IPS-20b (cell line): ENCODE data around the gene SNX18.

Experiments used
- H3K27ac ChIP-seq: one replicate; pipeline ENCODE4 v1.5.1; 2013; ENCODE audit warnings: low read length
- H3K27me3 ChIP-seq: 2 replicates; pipeline ENCODE4 v1.6.1; 2013; ENCODE audit warnings: mild to moderate bottlenecking, low read length, inconsistent platforms; ENCODE audit not compliant: insufficient read depth
- H3K36me3 ChIP-seq: 2 replicates; pipeline ENCODE4 v1.6.1; 2013; ENCODE audit warnings: low read depth, mild to moderate bottlenecking, inconsistent platforms, low read length, moderate library complexity; ENCODE audit not compliant: insufficient read depth
- H3K4me1 ChIP-seq: 2 replicates; pipeline ENCODE4 v1.6.1; 2013; ENCODE audit warnings: mild to moderate bottlenecking, control low read depth, inconsistent platforms, low read length, moderate library complexity; ENCODE audit not compliant: insufficient read depth
- H3K4me3 ChIP-seq: 2 replicates; pipeline ENCODE4 v1.5.1; 2013; ENCODE audit warnings: mild to moderate bottlenecking, low read length, inconsistent platforms
- H3K9ac ChIP-seq: 2 replicates; pipeline ENCODE4 v1.6.1; 2013; ENCODE audit warnings: low read depth, mild to moderate bottlenecking, inconsistent platforms, low read length, moderate library complexity
- H3K9me3 ChIP-seq: 2 replicates; pipeline ENCODE4 v1.6.1; 2013; ENCODE audit warnings: mild to moderate bottlenecking, low read depth, low read length, inconsistent platforms; ENCODE audit not compliant: insufficient read depth

SNX18 gene

DNA sequence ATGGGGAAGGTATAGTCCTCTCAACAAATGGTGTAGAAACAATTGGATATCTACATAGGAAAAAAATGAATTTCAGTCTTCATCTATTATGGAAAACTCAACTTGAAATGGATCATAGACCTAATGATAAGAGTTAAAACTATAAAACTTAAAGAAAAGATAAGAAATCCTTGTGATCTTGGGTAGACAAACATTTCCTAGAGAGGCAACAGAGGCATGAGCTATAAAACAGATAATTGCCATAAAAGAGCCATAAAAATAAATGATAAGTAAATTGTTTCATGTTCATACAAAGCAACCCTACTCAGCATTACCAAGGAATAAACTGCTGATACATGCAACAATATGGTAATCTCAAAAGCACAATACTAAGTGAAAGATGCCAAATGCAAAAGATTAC lies 76.2 kb downstream of the SNX18 start:
- no peaks in the 10 kb centered on the region for H3K27me3 ChIP-seq
- no peak overlapping the region for H3K27ac ChIP-seq
- H3K4me3 ChIP-seq = no peak overlapping the region
- H3K9ac ChIP-seq = no peak overlapping the region
- H3K4me1 ChIP-seq = no peaks in the 10 kb centered on the region
- peaks cover 5% of the 10 kb centered on the region; the same call in 1 of the 2 replicates for H3K9me3 ChIP-seq
- H3K36me3 ChIP-seq = no peaks in the 10 kb centered on the region

DNA sequence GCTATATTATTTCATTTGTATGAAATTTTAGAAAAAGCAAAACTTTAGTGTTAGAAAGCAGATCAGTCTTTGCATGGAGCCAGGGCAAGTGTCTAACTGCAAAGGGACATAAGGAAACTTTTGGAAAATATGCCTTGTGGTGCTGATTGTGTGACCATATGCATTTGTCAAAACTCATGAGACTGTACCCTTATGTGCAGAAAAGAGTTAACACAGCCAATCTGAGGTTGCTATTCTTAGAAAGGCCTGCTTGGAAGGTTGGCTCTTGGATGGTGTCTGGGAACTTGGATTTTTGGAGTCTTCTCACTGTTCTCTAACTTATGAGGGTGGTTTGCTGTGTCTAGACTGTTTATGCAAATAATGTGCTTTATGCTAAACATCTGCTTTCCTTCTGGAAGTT lies 76.6 kb downstream of the SNX18 start:
- no peaks in the 10 kb centered on the region for H3K27me3 ChIP-seq
- no peak overlapping the region for H3K9ac ChIP-seq
- H3K4me3 ChIP-seq = no peak overlapping the region
- no peaks in the 10 kb centered on the region for H3K4me1 ChIP-seq
- no peak overlapping the region for H3K27ac ChIP-seq
- peaks cover 5% of the 10 kb centered on the region; the same call in 1 of the 2 replicates for H3K9me3 ChIP-seq
- H3K36me3 ChIP-seq = no peaks in the 10 kb centered on the region

DNA sequence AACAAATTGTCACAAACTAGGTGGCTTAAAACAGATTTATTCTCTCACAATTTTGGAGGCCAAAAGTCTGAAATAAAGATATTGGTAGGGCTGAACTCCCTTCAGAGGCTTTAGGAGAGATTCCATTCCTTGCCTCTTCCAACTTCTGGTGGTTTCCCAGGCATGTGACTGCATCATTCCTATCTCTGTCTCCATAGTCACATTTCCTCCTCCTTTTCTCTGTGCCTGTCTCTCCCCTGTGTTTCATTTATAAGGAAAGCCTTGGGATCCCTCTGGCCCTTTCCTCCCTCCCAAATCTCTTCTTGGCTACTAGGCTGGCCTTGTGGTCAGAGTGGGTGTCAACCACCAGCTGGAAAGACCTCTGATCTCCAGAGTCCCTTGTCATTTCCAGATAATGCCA lies 78.2 kb downstream of the SNX18 start:
- Histone ChIP-seq H3K27ac (no peak overlapping the region), H3K36me3 (no peaks in the 10 kb centered on the region)

More for the DNA sequence above, 78.2 kb downstream of the SNX18 start:
- H3K27me3 ChIP-seq = no peaks in the 10 kb centered on the region
- H3K9me3 ChIP-seq = peaks cover 5% of the 10 kb centered on the region; the same call in 1 of the 2 replicates
- H3K4me1 ChIP-seq = no peaks in the 10 kb centered on the region
- H3K4me3 ChIP-seq = no peak overlapping the region
- no peak overlapping the region for H3K9ac ChIP-seq
